Activated CD4-positive, alpha-beta T cell treated with anti-CD3 and anti-CD28 coated beads, Interleukin-2, amount 50 U/mL, for 16 hours (primary cell): ENCODE data around the gene ZNF91.
"Not testable (repeated sequence)": the region's sequence is repeated elsewhere in the genome, so short reads cannot be mapped to it uniquely, and the experiment has no call there.

ENCODE experiments used
- DNase-seq: peaks from one replicate; pipeline ENCODE4 v3.0.0-alpha.2; 2020

ZNF91 gene

GRCh38 chr19:23394511-23394910 is 760 bp downstream of the ZNF91 start:
- peak; percentile 26 for DNase-seq

- no peak for DNase-seq
Observed at GRCh38 chr19:23393121-23393520, 2.1 kb downstream of the ZNF91 start.

- no peak for DNase-seq
Observed at GRCh38 chr19:23391236-23391635, 4.0 kb downstream of the ZNF91 start.

- no peak for DNase-seq
Observed at GRCh38 chr19:23385404-23385803, 9.9 kb downstream of the ZNF91 start.

- DNase-seq, result no peak
Observed at GRCh38 chr19:23384858-23385257, 10.4 kb downstream of the ZNF91 start.

GRCh38 chr19:23384166-23384565 is 11.1 kb downstream of the ZNF91 start:
- no peak for DNase-seq

GRCh38 chr19:23382955-23383354 is 12.3 kb downstream of the ZNF91 start:
- no peak for DNase-seq

GRCh38 chr19:23381114-23381513 is 14.2 kb downstream of the ZNF91 start:
- no peak for DNase-seq

GRCh38 chr19:23379671-23380070 is 15.6 kb downstream of the ZNF91 start:
- not testable (repeated sequence) for DNase-seq

GRCh38 chr19:23378948-23379347 is 16.3 kb downstream of the ZNF91 start:
- DNase-seq, result peak; percentile 6

GRCh38 chr19:23377276-23377675 is 18.0 kb downstream of the ZNF91 start:
- DNase-seq, result no peak

- DNase-seq, result no peak
Observed at GRCh38 chr19:23366437-23366836, 28.8 kb downstream of the ZNF91 start.

GRCh38 chr19:23366031-23366430 is 29.2 kb downstream of the ZNF91 start:
- DNase-seq, result not testable (repeated sequence)

GRCh38 chr19:23365222-23365621 is 30.0 kb downstream of the ZNF91 start:
- DNase-seq, result no peak

GRCh38 chr19:23361843-23362242 is 33.4 kb downstream of the ZNF91 start:
- not testable (repeated sequence) for DNase-seq

- no peak for DNase-seq
Observed at GRCh38 chr19:23351806-23352205, 43.5 kb downstream of the ZNF91 start.

GRCh38 chr19:23346696-23347095 is 48.6 kb downstream of the ZNF91 start:
- no peak for DNase-seq

GRCh38 chr19:23345838-23346237 is 49.4 kb downstream of the ZNF91 start:
- DNase-seq, result no peak

- no peak for DNase-seq
Observed at GRCh38 chr19:23343434-23344010, 51.7 kb downstream of the ZNF91 start.

- DNase-seq, result no peak
Observed at GRCh38 chr19:23328211-23328610, 67.1 kb downstream of the ZNF91 start.

- DNase-seq, result no peak
Observed at GRCh38 chr19:23321953-23322549, 73.2 kb downstream of the ZNF91 start.

GRCh38 chr19:23321403-23321802 is 73.9 kb downstream of the ZNF91 start:
- not testable (repeated sequence) for DNase-seq

- DNase-seq, result not testable (repeated sequence)
Observed at GRCh38 chr19:23319571-23319970, 75.7 kb downstream of the ZNF91 start.

- not testable (repeated sequence) for DNase-seq
Observed at GRCh38 chr19:23318941-23319340, 76.3 kb downstream of the ZNF91 start.

- no peak for DNase-seq
Observed at GRCh38 chr19:23318143-23318542, 77.1 kb downstream of the ZNF91 start.
